ENCODE measurements around the gene PIEZO1. TPM values are rescaled to one million over a fixed set of nuclear protein-coding genes. Genes with fewer than 3 reads are reported as not detected.

PIEZO1 gene
- total RNA-seq, 4 donors from 2014 or later, result 105 to 248 (median 172) TPM

- WGBS, 2 donors (ENCODE audit: low coverage in 1 of 2), result 69% methylated on average over 6 of the region's 26 CpGs; no CpG with 5 or more reads in 1 of the 2 donors
- Histone ChIP-seq H3K27ac (peak overlapping the region in 3 of 4 donors; percentile 63 to 86 (median 84)), H3K9me3 (no peaks in the 10 kb centered on the region), H3K36me3 (peaks cover 0 to 19% of the 10 kb centered on the region in 2 donors), H3K4me1 (peaks cover 0 to 78% (median 40%) of the 10 kb centered on the region in 3 donors), H3K4me3 (no peak overlapping the region), H3K27me3 (no peaks in the 10 kb centered on the region)
- ATAC-seq, result no peak
- TF ChIP-seq POLR2AphosphoS5 (IDR thresholded peaks at IDR 0.05) (no peak), EP300 (IDR thresholded peaks at IDR 0.05) (no peak), POLR2A (IDR thresholded peaks at IDR 0.05) (no peak)
- TF ChIP-seq, protein P1, sequence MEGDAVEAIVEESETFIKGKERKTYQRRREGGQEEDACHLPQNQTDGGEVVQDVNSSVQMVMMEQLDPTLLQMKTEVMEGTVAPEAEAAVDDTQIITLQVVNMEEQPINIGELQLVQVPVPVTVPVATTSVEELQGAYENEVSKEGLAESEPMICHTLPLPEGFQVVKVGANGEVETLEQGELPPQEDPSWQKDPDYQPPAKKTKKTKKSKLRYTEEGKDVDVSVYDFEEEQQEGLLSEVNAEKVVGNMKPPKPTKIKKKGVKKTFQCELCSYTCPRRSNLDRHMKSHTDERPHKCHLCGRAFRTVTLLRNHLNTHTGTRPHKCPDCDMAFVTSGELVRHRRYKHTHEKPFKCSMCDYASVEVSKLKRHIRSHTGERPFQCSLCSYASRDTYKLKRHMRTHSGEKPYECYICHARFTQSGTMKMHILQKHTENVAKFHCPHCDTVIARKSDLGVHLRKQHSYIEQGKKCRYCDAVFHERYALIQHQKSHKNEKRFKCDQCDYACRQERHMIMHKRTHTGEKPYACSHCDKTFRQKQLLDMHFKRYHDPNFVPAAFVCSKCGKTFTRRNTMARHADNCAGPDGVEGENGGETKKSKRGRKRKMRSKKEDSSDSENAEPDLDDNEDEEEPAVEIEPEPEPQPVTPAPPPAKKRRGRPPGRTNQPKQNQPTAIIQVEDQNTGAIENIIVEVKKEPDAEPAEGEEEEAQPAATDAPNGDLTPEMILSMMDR (IDR thresholded peaks at IDR 0.05), result peak in 1 of 4 experiments; percentile 13
These were observed 37.3 kb downstream of the PIEZO1 start for GRCh38 chr16:88747588-88748301.

GRCh38 chr16:88746506-88746905 lies 38.5 kb downstream of the PIEZO1 start:
- TF ChIP-seq, protein P1 (IDR thresholded peaks at IDR 0.05), result no peak
- TF ChIP-seq POLR2AphosphoS5 (IDR thresholded peaks at IDR 0.05), result peak; percentile 47
- peak overlapping the region; percentile 41 to 90 (median 85) for H3K27ac ChIP-seq
- no peak overlapping the region for H3K4me3 ChIP-seq
- no peaks in the 10 kb centered on the region for H3K27me3 ChIP-seq
- ATAC-seq, result peak; percentile 44
- H3K9me3 ChIP-seq, result no peaks in the 10 kb centered on the region
- H3K4me1 ChIP-seq, result peaks cover 0 to 67% (median 40%) of the 10 kb centered on the region in 3 donors
- no CpG with 5 or more reads among the region's 17 CpGs for WGBS, 2 donors (ENCODE audit: low coverage in 1 of 2)
- H3K36me3 ChIP-seq, result peaks cover 0 to 21% of the 10 kb centered on the region in 2 donors

DNA sequence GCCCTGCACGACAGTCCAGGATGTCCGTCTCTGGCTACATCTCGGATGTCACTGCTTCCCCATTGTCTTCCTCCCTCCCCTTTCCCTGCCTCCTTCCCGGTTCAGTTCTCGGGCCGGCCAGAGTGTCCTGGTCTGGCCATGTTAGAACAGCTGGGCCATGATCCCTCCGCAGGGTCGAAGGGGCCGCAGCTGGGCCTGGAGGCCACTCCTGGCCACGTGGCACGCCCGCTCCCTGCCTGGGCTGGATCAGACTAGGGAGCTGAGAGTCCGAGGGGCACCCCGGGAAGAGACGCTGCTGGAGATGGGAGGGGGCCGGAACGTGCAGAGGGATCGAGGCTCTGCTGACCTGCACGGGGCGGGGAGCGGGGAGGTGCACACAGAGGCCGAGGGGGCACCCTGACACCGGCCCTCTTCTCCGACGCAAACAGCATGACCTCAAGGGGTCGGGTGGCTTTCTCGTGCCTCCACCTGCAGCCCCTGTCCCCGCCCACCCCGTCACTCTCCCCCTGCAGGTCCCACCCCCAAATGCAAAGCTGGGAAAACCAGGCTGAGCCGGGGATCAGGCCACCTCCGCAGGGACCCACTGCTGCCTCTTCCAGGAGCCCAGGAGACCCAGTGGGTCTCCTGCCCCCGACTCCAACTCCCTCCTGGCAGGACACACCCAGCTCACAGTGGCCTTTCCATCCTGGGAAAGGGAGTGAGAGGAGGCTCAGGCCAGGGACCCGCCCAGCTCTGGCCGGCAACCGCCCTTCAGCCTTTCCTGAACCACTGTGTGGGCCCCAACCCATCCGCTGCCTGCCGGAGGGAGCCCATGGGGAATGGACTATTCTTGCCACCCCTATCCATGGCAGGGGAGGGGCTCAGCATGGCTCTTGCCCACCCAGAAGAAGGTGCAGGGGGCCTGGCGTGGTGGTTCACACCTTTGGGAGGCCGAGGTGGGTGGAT lies 40.2 kb downstream of the PIEZO1 start:
- 40% methylated on average over 1 of the region's 39 CpGs; no CpG with 5 or more reads in 1 of the 2 donors for WGBS, 2 donors (ENCODE audit: low coverage in 1 of 2)
- ATAC-seq, result no peak

GRCh38 chr16:88743693-88744576 lies 41.1 kb downstream of the PIEZO1 start:
- H3K4me3 ChIP-seq, result no peak overlapping the region
- no CpG with 5 or more reads among the region's 32 CpGs for WGBS, 2 donors (ENCODE audit: low coverage in 1 of 2)

More for the DNA sequence above, 40.2 kb downstream of the PIEZO1 start:
- TF ChIP-seq, protein P1 (IDR thresholded peaks at IDR 0.05), result no peak
- TF ChIP-seq POLR2A (IDR thresholded peaks at IDR 0.05), result no peak
- no peak for TF ChIP-seq EP300 (IDR thresholded peaks at IDR 0.05)
- no peak for TF ChIP-seq POLR2AphosphoS5 (IDR thresholded peaks at IDR 0.05)
- H3K36me3 ChIP-seq, result peaks cover 0 to 32% of the 10 kb centered on the region in 2 donors
- peak overlapping the region in 3 of 4 donors; percentile 20 to 86 (median 84) for H3K27ac ChIP-seq
- no peaks in the 10 kb centered on the region for H3K9me3 ChIP-seq
- no peak overlapping the region for H3K4me3 ChIP-seq
- H3K4me1 ChIP-seq, result peaks cover 0 to 57% (median 40%) of the 10 kb centered on the region in 3 donors
- H3K27me3 ChIP-seq, result no peaks in the 10 kb centered on the region

More at GRCh38 chr16:88743693-88744576, 41.1 kb downstream of the PIEZO1 start:
- peak; percentile 77 for ATAC-seq
- Histone ChIP-seq H3K27me3 (no peaks in the 10 kb centered on the region), H3K36me3 (peaks cover 0 to 41% of the 10 kb centered on the region in 2 donors), H3K9me3 (no peaks in the 10 kb centered on the region), H3K4me1 (peaks cover 0 to 57% (median 40%) of the 10 kb centered on the region in 3 donors), H3K27ac (peak overlapping the region in 3 of 4 donors; percentile 20 to 86 (median 54))
- TF ChIP-seq POLR2A (IDR thresholded peaks at IDR 0.05) (no peak), EP300 (IDR thresholded peaks at IDR 0.05) (no peak), POLR2AphosphoS5 (IDR thresholded peaks at IDR 0.05) (peak; percentile 38)
- TF ChIP-seq, protein P1 (IDR thresholded peaks at IDR 0.05), result peak in 3 of 4 experiments; percentile 83 to 95 (median 95)
